Stimulated activated CD4-positive, alpha-beta T cell treated with anti-CD3 and anti-CD28 coated beads, Interleukin-12 subunit alpha, Interleukin-12 subunit beta, amount 100 ng/mL, for 48 hours (primary cell): ENCODE results near the gene IL9.
A peak's percentile ranks its signal among the peaks of the same experiment; 100 is the strongest.

Experiments used
- DNase-seq, 3 donors: peaks; one replicate each; pipeline ENCODE4 v3.0.0-alpha.2; 2020; ENCODE audit warnings: low read depth in 2 of 3, low spot score in 1 of 3

Gene IL9

DNA sequence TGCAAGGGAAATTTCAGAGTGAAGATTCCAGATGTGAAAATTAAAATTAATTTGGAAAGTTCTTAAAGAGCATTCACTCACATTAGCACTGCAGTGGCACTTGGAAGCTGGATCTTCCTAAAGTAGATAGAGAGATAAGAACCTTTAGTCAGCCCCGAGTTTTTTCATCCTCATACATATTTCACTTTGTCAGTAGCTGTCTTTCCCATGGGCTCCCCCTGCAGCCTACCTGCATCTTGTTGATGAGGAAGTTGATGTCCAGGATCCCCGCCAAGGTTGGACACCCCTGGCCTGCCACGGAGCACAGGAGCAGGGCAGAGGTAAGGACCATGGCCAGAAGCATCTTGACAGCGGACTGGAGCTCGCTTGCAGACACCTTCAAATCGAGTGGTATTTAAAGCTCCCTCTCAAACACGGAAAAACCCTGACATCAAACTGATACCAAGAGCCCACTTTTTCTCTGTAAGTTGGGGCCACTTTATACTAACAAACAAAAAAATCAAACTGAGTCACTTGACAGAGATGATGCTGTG is at the start of gene IL9:
IL9 (minus strand) TSS at position 368 of the 533 bp plus-strand sequence; CDS start at position 343, 25 bp downstream.
- DNase-seq, result no peak

DNA sequence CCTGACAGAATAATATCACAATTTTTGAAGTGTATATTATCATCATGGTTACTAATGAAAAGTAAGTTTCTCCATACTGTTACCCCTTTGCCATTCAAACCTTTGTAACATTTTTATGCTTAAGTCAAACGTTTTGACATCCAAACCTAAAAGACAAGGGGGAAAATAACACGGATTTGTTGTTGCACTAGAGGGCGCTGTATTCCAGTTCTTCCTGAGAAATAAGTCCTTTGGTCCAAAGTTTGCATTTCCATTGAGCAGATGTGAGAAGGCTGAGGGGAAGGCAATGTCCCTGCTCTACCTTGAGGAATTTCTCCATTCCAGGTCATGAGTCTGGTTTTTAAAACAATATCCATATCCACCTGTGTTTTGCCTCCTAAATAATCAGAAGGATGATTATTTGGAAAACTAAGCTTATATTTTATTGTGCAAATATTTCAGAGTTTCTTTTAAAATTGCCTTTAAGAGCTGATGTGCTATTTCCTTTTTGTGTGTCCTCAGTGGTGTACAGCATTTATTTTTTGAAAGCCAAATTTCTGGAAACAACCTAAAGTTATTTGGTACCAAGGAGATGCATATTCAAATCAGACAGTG is 49.4 kb upstream of the IL9 start:
- peak in 2 of 3 donors; percentile 4 to 20 for DNase-seq

DNA sequence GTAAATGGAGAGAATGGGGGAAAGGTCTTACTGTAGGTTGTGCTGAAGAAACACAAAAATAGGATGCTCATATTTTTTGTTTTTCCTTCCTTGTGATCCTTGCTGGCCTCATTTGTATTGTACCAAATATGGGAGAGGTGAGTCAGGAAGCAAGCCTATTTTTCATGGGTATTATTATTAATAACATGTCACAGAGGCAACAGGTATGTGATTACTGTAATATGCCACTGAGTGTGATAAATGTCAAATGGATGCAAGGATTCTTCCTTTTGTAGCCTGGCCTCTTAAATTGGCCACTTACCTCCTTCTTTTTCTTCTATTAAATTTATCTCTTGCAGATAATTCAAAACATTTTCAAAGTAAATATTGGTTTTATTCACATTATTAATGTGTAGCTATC is 48.9 kb upstream of the IL9 start:
- no peak for DNase-seq

- no peak for DNase-seq
Measured at GRCh38 chr5:135942202-135942771, 46.6 kb upstream of the IL9 start.

DNA sequence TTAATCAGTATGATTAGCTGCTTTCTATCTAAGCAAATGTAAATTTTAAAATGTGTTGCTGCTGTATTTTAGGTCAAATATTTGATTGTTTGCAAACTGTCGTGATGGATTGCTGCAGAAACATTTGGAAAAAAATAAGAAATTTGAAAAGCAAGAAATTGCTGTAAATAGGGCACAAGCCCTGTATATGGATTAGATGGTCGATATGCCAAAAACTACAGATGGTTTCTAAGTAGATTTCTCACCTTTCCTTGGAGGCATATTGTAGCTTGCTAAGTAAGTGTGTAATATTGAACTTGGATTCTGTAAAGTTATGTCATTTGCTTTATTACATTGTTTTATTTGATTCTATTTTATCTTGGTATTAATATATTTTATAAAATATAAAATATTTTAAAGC is 46.1 kb upstream of the IL9 start:
- DNase-seq, result no peak

- no peak for DNase-seq
Measured at GRCh38 chr5:135937245-135937911, 41.7 kb upstream of the IL9 start.

- no peak for DNase-seq
Measured at GRCh38 chr5:135934939-135935338, 39.3 kb upstream of the IL9 start.

GRCh38 chr5:135930949-135931295 is 35.3 kb upstream of the IL9 start:
- DNase-seq, result no peak

DNA sequence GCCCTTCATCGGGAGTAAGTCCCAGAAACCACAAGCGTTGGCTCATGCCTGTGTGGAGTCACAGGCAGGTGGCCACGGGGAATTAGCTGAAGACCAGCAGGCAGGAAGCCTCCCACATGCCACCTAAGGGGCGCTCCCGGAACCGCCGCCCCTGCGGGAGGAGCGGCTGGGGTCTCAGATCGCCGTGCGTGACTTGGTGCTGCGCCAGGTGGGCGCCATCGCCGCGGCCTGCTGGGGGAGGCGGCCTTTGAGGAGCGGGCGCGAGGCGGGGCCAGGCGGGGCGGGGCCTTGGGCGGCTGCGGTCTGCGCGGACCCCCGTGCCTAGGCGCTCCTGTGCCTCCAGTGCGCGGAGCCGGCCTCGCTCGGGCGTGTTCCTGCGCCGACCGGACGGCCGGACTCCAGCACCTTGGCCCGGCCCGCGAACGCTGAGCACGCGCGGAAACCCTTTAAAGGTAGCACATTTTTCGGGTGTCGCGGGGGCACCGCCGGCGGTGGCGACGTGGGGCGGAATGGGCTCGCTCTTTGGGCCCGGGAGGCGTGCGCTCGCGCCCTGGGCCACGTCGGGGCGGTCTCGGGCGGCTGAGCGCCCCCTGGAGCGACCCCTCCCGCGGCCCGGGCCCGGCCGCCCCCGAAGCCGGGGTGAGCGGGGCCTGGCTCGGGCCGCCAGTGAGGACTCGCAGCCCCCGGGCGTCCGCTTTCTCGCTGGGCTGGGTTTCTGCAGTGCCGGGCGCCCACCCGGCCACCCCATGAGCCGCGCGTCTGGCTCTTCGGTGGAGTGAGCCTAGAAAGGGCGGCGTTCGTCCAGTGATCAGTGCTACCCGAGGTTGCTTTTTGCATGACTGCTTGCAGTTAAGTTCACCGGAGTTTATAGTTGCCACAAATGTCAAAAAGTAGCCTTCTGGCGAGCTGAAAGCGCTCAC is 34.6 kb upstream of the IL9 start:
- no peak for DNase-seq

DNA sequence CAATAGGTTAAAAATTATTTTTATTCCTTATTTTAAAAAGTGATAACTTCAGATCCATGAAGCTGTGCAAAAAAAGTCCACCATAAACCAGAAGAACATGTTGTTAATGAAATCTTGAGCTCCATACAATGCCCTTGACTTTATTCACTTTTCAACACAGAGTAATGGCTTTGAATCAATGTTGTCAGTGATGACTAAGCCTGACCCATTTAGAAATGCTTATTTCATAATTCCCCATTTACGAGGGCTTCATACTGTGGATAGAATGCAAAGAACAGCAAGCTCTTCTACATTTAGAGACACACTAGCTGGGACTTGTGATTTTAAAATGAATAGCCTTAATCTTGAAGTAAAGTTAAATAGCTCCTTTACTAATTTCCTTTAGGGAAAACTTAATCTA is 25.7 kb upstream of the IL9 start:
- no peak for DNase-seq

GRCh38 chr5:135920199-135920598 is 24.6 kb upstream of the IL9 start:
- no peak for DNase-seq

DNA sequence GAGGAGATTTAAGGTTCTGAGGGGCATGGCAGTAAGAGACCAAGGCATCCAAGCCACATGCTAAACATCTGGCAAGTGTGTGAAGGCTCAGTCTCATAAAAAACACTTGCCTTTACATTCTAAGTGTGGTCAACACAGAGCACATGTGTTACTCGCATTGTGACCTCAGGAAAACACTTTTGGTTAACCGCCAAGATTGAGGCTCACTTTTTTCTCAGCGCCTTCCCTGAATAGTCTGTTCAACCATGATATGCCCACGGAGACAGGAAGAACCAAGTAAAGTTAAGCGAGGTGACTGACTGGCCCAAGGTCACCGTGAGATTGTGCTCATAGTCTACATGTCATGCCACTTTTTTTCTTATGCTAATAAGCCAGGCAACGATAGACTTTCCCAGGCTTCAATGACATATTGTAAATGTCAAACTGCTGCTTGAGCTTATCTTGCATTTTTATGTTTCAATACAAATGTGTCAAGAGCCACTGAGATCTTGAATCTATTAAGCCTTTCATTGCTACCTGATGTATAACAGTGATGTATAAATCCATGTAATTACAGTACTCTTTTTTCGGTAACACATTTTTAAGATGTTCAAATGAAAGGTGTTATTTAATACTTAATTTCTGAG is 21.1 kb upstream of the IL9 start:
- DNase-seq, result peak in 1 of 3 donors; percentile 7

GRCh38 chr5:135915466-135916001 is 19.9 kb upstream of the IL9 start:
- DNase-seq, result no peak

DNA sequence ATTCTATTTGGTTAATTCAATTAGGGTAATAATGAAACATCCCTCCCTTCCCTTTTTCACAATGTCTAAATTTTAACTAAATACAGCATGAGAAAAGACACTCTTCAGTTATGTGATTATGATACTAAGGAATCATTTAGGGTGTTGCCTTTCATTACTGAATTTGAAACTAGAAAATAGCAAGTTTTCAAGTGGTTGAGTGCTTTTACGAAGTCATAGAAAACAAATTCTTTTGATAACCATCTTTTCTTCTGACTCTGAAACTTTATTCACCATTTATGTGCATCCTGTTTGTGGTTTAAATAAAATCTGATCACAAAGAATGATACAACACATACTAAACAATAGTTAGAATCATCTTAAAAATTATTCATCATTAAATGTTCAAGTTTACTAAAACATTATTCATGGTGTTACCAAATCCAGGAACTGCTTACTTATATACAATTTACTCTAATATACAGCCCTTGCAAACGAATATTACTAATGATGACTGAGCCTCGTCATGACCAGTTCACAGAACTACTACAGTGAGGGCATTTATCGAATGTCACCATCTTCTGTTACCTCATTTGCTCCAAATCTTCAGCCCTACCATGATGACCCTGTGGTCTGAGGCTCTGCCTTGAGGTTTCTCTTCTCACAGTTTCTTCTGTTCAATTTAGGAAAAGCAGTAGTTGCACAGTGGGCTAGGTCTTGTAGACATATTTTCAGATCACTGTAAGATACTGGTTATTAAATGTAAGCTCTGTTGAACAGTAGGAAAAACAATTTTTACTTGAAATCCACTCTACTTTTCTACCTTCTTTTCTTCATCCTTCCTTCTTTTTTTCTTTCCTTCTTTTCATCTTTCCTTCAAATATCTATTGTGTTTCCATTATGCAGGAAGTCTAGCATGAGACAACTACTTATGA is 18.3 kb upstream of the IL9 start:
- DNase-seq, result no peak

GRCh38 chr5:135905144-135905543 is 9.5 kb upstream of the IL9 start:
- no peak for DNase-seq

- DNase-seq, result no peak
Measured at GRCh38 chr5:135901633-135902032, 6.0 kb upstream of the IL9 start.

DNA sequence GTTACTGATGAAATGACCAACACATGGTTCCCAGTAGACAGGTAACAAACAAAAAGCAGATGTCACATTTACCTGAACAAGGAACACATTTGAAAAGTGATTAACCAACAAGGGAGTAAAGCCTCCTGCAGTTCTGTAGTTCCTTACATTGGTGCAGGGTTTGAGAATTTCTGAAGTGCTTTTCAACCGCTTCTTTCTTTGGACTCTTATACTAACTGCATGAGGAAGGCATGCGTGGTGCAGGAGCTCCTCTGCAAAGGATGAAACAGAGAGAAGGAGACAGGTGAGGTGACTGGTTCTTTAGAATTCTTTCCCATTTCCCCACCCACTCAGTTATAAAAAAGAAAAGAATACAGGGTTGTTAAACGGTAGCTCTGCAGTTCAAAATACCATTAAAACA is 4.6 kb upstream of the IL9 start:
- DNase-seq, result no peak

DNA sequence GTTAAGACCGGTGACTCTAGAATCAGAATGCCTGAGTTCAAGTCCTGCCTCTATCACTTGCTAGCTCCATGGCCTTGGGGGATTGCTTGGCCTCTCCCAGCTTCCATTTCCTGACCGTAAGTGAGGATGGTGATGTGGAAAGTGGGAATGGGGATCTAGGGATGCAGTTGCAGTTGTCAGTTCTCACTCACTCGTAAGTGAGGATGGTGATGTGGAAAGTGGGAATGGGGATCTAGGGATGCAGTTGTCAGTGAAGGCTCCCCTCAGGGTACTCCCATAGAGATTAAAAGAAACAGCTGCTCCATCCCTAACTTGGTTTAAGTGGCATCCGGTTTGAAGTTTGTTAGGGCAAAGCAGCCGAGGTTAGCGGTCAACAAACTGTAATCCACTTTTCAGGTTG is 3.0 kb upstream of the IL9 start:
- DNase-seq, result no peak

- DNase-seq, result no peak
Measured at GRCh38 chr5:135894789-135895188, 852 bp downstream of the IL9 start.

- no peak for DNase-seq
Measured at GRCh38 chr5:135894276-135894675, 1.4 kb downstream of the IL9 start.
